Fibroblast of the aortic adventitia (primary cell): ENCODE results near the gene WDR88. TPM values are rescaled to one million over a fixed set of nuclear protein-coding genes. Genes with fewer than 3 reads are reported as not detected.

Experiments
- DNase-seq: peaks from one replicate; pipeline ENCODE4 v3.0.0-alpha.2; 2010; ENCODE audit warnings: low read depth
- H3K4me3 ChIP-seq: 2 replicates; pipeline ENCODE4 v1.5.1; 2011; ENCODE audit warnings: low read depth, mild to moderate bottlenecking, control low read depth, low read length, moderate library complexity
- CTCF ChIP-seq: IDR thresholded peaks from 2 replicates; pipeline ENCODE4 v1.5.1; 2011; ENCODE audit warnings: mild to moderate bottlenecking, low read length, control low read depth, inconsistent platforms; ENCODE audit not compliant: insufficient read depth
- total RNA-seq: library from RNA; depleted of rRNA; stranded (reverse); fragments of >200 nt; gene quantifications from 2 replicates; pipeline ENCODE4 v1.2.3, GENCODE V29; 2012; ENCODE audit warnings: low replicate concordance

The WDR88 gene
- total RNA-seq, 1 donor, result not detected

- no peak for DNase-seq
- H3K4me3 ChIP-seq, result no peak overlapping the region
- TF ChIP-seq CTCF, result no peak
Measured at GRCh38 chr19:33210266-33210940, 78.5 kb downstream of the WDR88 start.

DNA sequence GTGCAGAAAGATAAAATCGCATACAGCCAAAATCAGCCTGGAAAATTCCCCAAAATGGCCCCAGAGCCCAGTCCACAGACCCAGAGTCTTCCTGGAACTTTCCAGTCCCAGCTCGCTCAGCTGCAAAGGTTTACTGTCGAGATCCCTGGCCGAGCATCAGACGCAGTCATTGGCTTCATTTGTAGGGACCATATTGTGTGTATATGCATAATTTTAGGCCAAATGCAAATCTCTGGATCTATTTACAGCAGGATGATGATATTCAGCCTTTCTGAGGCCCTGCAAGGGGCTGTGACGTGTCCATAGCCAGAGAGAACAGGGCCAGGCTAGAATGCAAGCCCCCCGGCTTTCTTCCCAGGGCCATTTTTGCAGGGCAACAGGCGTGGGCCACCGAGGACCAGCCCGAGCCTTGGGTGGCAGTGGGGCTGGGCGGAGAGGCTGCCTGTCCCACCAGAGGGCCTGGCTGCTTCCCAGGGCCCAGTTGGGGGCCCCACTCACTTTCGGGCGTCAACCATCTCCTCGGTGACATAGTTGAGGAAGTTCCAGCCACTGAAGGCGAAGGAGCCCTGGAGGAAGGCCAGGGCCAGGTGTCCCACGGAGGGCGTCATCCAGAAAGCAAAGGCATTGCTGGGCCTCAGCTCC is 80.0 kb downstream of the WDR88 start:
- no peak for DNase-seq
- no peak for TF ChIP-seq CTCF
- no peak overlapping the region for H3K4me3 ChIP-seq

DNA sequence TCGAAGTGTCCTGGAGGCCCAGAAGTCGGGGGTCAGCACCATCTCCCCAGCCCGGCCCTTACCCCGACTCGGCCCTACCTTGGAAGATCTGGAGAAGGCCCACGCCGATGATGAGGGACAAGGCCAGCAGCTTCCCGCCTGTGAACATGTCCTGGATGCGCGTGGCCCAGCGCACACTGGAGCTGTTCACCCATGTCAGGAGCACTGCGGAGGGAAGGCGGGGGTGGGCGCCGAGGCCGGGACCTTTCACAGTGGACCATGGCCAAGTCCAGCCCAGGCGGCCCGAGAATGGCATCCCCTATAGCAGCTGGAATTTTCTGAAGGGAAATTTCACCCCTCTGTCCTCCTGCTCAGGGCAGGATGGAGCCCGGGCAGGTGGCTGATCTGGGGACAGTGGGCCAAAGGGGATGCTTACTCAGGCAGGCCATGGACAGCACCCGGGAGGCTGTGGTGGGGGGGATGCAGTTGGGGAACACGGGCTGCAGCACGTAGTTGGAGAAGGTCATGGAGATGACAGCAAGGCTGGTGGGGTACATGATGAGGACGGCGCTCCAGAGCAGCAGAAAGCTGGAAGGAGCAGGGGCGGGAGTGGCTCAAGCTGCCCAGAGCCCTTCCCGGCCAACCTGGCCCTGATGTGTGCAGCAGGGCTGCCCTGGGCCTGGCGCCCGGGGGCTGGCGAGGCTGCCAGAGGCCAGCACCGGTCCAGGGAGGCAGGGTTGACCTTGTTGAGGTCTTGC is 80.7 kb downstream of the WDR88 start:
- DNase-seq, result no peak

GRCh38 chr19:33214596-33214995 is 82.7 kb downstream of the WDR88 start:
- TF ChIP-seq CTCF, result no peak
- no peak overlapping the region for H3K4me3 ChIP-seq
- DNase-seq, result peak; percentile 13

More for the DNA sequence above, 80.7 kb downstream of the WDR88 start:
- TF ChIP-seq CTCF, result no peak
- no peak overlapping the region for H3K4me3 ChIP-seq

DNA sequence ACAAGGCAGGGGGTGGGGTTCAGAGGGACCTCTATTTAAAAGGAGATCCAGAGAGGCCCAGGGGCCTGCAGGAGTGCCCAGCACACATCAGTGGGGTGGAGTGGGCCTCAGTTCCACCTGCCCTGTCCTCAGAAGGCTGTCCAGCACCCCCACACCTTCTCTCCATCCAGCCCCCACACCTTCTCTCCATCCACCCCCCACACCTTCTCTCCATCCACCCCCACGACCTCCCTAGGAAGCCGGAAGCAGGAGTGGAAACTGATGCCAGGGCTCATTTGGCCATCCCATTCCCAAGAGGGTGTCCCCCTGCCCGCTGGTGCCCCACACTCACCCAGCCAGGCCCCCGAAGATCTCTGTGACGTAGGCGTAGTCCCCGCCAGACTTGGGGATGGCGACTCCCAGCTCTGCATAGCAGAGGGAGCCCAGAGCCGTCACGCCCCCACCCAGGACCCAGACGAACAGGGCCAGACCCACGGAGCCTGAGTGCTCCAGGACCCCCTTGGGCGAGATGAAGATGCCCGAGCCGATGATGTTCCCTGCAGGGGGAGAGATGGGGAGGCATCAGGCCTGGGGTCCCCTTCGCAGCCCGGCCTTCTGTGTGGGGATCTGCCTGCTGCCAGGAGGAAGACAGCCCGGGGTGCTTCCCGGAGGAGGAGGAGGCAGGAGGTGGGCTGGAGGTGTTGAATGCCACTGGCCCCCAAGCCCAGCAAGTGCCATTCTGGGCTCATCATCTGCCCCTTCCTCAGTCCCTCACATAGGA is 83.7 kb downstream of the WDR88 start:
- DNase-seq, result no peak
- TF ChIP-seq CTCF, result no peak
- no peak overlapping the region for H3K4me3 ChIP-seq

DNA sequence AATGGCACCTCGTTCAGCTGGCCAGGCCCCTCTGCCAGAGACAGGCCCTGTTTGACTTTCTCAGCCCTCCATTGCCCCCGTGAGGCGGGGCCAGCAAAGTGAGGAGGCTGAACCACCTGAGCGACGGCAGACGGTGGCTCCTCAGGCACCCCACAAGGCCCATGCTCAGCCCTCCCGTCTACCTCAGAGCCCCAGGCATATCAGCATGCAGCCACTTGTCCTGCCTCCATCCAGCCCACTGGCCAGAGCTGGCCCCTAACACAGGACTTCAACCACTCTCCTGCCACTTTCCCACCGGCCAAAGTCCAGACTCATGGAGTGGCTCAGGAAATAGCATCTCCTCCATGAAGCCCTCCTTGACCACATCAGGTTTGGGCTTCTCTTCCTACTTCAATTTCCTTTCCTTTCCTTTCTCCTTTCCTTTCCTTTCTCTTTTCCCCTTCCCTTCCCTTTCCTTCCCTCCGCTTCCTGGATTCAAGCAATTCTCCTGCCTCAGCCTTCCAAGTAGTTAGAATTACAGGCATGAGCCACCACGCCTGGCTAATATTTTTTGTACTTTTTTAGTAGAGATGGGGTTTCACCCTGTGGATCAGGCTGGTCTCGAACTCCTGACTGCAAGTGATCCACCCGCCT is 84.4 kb downstream of the WDR88 start:
- no peak overlapping the region for H3K4me3 ChIP-seq
- TF ChIP-seq CTCF, result no peak
- DNase-seq, result no peak
